HepG2 (cell line): ENCODE results near the gene DBX2.

ENCODE experiments used
- POLR2A ChIP-seq, 2 experiments: IDR thresholded peaks; 2 replicates each; pipeline ENCODE4 v1.6.1; 2011; ENCODE audit warnings: low read depth in 2 of 2, low read length in 2 of 2, mild to moderate bottlenecking in 1 of 2, moderate library complexity in 1 of 2; ENCODE audit not compliant: insufficient read depth in 1 of 2
- ZNF883 ChIP-seq: sonication (generic); formaldehyde crosslinking; IDR thresholded peaks from 2 replicates; pipeline ENCODE4 v1.5.1; 2020; ENCODE audit warnings: mild to moderate bottlenecking, missing genetic modification reagents; ENCODE audit errors: not compliant biosample characterization
- TF ChIP-seq, protein P1 (sequence below): sonication (generic); formaldehyde crosslinking; IDR thresholded peaks from 2 replicates; pipeline ENCODE4 v1.8.0; 2022; ENCODE audit warnings: missing genetic modification reagents, mild to moderate bottlenecking, moderate library complexity, borderline replicate concordance
- TF ChIP-seq, protein P2 (sequence below): sonication (generic); formaldehyde crosslinking; IDR thresholded peaks from 2 replicates; pipeline ENCODE4 v1.5.0; 2020; ENCODE audit warnings: mild to moderate bottlenecking, missing genetic modification reagents
- TF ChIP-seq, protein P3 (sequence below): sonication (generic); formaldehyde crosslinking; IDR thresholded peaks from 2 replicates; pipeline ENCODE4 v1.4.0; 2020; ENCODE audit warnings: missing genetic modification reagents

DNA sequence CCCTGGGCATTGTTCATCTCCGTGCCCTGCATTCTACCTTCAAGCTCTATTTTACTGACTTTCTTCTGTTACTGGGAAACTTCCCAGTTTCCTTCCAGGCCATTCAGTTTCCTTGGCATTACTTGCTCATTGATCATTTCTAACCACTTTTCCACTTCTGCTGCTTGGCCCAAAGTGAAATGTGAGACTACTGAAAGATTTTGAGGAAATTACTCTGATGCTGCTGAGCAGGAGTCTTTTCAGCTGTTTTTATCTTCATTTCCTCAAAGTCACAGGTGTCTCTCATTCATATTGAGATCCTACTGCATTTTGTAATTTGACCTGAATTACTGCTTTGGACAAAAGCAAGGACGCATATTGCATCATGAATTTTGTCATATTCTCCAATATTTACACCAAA, 26.4 kb upstream of the DBX2 start:
- TF ChIP-seq, protein P1, sequence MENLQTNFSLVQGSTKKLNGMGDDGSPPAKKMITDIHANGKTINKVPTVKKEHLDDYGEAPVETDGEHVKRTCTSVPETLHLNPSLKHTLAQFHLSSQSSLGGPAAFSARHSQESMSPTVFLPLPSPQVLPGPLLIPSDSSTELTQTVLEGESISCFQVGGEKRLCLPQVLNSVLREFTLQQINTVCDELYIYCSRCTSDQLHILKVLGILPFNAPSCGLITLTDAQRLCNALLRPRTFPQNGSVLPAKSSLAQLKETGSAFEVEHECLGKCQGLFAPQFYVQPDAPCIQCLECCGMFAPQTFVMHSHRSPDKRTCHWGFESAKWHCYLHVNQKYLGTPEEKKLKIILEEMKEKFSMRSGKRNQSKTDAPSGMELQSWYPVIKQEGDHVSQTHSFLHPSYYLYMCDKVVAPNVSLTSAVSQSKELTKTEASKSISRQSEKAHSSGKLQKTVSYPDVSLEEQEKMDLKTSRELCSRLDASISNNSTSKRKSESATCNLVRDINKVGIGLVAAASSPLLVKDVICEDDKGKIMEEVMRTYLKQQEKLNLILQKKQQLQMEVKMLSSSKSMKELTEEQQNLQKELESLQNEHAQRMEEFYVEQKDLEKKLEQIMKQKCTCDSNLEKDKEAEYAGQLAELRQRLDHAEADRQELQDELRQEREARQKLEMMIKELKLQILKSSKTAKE (CRISPR knock-in tag): no peak
- TF ChIP-seq, protein P2, sequence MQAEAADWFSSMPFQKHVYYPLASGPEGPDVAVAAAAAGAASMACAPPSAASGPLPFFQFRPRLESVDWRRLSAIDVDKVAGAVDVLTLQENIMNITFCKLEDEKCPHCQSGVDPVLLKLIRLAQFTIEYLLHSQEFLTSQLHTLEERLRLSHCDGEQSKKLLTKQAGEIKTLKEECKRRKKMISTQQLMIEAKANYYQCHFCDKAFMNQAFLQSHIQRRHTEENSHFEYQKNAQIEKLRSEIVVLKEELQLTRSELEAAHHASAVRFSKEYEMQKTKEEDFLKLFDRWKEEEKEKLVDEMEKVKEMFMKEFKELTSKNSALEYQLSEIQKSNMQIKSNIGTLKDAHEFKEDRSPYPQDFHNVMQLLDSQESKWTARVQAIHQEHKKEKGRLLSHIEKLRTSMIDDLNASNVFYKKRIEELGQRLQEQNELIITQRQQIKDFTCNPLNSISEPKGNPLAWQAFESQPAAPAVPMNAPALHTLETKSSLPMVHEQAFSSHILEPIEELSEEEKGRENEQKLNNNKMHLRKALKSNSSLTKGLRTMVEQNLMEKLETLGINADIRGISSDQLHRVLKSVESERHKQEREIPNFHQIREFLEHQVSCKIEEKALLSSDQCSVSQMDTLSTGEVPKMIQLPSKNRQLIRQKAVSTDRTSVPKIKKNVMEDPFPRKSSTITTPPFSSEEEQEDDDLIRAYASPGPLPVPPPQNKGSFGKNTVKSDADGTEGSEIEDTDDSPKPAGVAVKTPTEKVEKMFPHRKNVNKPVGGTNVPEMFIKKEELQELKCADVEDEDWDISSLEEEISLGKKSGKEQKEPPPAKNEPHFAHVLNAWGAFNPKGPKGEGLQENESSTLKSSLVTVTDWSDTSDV (CRISPR knock-in tag): no peak
- TF ChIP-seq, protein P3, sequence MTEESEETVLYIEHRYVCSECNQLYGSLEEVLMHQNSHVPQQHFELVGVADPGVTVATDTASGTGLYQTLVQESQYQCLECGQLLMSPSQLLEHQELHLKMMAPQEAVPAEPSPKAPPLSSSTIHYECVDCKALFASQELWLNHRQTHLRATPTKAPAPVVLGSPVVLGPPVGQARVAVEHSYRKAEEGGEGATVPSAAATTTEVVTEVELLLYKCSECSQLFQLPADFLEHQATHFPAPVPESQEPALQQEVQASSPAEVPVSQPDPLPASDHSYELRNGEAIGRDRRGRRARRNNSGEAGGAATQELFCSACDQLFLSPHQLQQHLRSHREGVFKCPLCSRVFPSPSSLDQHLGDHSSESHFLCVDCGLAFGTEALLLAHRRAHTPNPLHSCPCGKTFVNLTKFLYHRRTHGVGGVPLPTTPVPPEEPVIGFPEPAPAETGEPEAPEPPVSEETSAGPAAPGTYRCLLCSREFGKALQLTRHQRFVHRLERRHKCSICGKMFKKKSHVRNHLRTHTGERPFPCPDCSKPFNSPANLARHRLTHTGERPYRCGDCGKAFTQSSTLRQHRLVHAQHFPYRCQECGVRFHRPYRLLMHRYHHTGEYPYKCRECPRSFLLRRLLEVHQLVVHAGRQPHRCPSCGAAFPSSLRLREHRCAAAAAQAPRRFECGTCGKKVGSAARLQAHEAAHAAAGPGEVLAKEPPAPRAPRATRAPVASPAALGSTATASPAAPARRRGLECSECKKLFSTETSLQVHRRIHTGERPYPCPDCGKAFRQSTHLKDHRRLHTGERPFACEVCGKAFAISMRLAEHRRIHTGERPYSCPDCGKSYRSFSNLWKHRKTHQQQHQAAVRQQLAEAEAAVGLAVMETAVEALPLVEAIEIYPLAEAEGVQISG (CRISPR knock-in tag): no peak
- TF ChIP-seq POLR2A (IDR thresholded peaks at IDR 0.05; ENCODE audit: insufficient read depth in 1 of 2, low read depth in 2 of 2, low read length in 2 of 2): no peak
- no peak for TF ChIP-seq ZNF883 (CRISPR knock-in tag)
